Subcutaneous adipose tissue (tissue), 4 donors: ENCODE data around the gene BHLHE23. TPM values are rescaled to one million over a fixed set of nuclear protein-coding genes. Genes with fewer than 3 reads are reported as not detected.

ENCODE experiments used
- CTCF ChIP-seq: fragments of 450-650 bp; IDR thresholded peaks from one replicate; pipeline ENCODE4 v1.5.1; 2016; ENCODE audit warnings: low read depth, mild to moderate bottlenecking, control low read depth, antibody characterized with exemption, moderate library complexity
- total RNA-seq, 4 donors: library from RNA; depleted of rRNA; stranded (reverse); fragments of >200 nt; gene quantifications; one replicate each; pipeline ENCODE4 v1.1.0, GENCODE V29; 2016

The BHLHE23 gene
- total RNA-seq, 4 donors from 2014 or later: not detected

GRCh38 chr20:63004607-63005364 is 2.0 kb downstream of the BHLHE23 start:
- TF ChIP-seq CTCF: no peak

GRCh38 chr20:63003546-63003945 is 3.2 kb downstream of the BHLHE23 start:
- no peak for TF ChIP-seq CTCF

- TF ChIP-seq CTCF: no peak
Observed at GRCh38 chr20:63002511-63002910, 4.3 kb downstream of the BHLHE23 start.

GRCh38 chr20:63000958-63001357 is 5.8 kb downstream of the BHLHE23 start:
- TF ChIP-seq CTCF: no peak

GRCh38 chr20:63000036-63000435 is 6.7 kb downstream of the BHLHE23 start:
- no peak for TF ChIP-seq CTCF

- TF ChIP-seq CTCF: no peak
Observed at GRCh38 chr20:62999580-62999979, 7.2 kb downstream of the BHLHE23 start.

GRCh38 chr20:62998449-62998848 is 8.3 kb downstream of the BHLHE23 start:
- TF ChIP-seq CTCF: no peak
